Hepatocyte (in vitro differentiated cells): ENCODE results near the gene SLC12A6.

Source experiments
- EZH2 ChIP-seq: fragments of 200-600 bp; sonication (generic); IDR thresholded peaks from 2 replicates; pipeline ENCODE4 v1.6.1; 2016; ENCODE audit warnings: antibody characterized with exemption, mild to moderate bottlenecking, borderline replicate concordance
- EZH2phosphoT487 ChIP-seq: fragments of 200-600 bp; sonication (generic); IDR thresholded peaks from one replicate; pipeline ENCODE4 v1.6.1; 2018; ENCODE audit warnings: antibody characterized with exemption, mild to moderate bottlenecking, low read depth, moderate library complexity; ENCODE audit not compliant: unreplicated experiment, severe bottlenecking
- TF ChIP-seq, protein P1 (sequence below): fragments of 200-600 bp; sonication (generic); IDR thresholded peaks from 2 replicates; pipeline ENCODE4 v1.5.1; 2016; ENCODE audit warnings: antibody characterized with exemption, mild to moderate bottlenecking; ENCODE audit not compliant: poor library complexity

DNA sequence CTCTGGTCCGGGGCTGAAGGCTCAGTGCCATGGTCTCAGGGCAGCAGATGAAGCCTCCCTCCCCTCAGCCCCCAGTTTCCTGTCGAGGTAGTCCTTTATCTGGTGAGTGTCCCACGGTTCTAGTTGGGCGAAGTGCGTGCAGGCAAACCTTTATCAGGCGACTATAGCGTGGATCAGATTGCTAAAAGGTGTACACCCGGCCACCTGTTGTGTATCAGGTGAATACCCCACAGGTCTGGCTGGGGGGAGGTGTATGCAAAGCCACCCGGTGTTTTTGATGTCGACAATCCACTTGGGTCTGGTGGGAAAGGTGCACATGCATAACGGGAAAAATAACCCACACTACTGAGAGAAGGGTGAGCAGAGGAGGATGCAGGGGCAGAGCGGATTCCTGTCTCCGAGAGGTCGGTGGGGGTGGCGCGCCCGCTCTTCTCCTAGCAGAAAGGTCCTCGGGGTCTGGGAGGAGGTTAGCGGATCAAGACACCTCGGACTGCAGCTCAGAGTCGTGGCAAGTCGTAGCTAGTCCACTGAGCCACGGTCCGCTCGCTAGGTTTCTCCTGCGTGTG lies 507 bp downstream of the SLC12A6 start:
- TF ChIP-seq, protein P1, sequence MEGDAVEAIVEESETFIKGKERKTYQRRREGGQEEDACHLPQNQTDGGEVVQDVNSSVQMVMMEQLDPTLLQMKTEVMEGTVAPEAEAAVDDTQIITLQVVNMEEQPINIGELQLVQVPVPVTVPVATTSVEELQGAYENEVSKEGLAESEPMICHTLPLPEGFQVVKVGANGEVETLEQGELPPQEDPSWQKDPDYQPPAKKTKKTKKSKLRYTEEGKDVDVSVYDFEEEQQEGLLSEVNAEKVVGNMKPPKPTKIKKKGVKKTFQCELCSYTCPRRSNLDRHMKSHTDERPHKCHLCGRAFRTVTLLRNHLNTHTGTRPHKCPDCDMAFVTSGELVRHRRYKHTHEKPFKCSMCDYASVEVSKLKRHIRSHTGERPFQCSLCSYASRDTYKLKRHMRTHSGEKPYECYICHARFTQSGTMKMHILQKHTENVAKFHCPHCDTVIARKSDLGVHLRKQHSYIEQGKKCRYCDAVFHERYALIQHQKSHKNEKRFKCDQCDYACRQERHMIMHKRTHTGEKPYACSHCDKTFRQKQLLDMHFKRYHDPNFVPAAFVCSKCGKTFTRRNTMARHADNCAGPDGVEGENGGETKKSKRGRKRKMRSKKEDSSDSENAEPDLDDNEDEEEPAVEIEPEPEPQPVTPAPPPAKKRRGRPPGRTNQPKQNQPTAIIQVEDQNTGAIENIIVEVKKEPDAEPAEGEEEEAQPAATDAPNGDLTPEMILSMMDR: no peak
- TF ChIP-seq EZH2 (no peak), EZH2phosphoT487 (no peak)
